Endodermal cell (in vitro differentiated cells): ENCODE results near the gene ENC1. TPM values are rescaled to one million over a fixed set of nuclear protein-coding genes. Genes with fewer than 3 reads are reported as not detected.

Experiments used
- DNase-seq: peaks from one replicate; pipeline ENCODE4 v3.0.0-alpha.2; 2017
- H3K27ac ChIP-seq: 2 replicates; pipeline ENCODE4 v1.5.1; 2013; ENCODE audit warnings: mild to moderate bottlenecking, low read depth, low read length, moderate library complexity
- H3K27me3 ChIP-seq: 2 replicates; pipeline ENCODE4 v1.6.1; 2013; ENCODE audit warnings: mild to moderate bottlenecking, low read length, moderate library complexity; ENCODE audit not compliant: insufficient read depth, control insufficient read depth, poor library complexity, severe bottlenecking
- H3K36me3 ChIP-seq: 2 replicates; pipeline ENCODE4 v1.7.0; 2013; ENCODE audit warnings: mild to moderate bottlenecking, low read length, moderate library complexity; ENCODE audit not compliant: control insufficient read depth, insufficient read depth
- H3K4me1 ChIP-seq: one replicate; pipeline ENCODE4 v1.7.0; 2013; ENCODE audit warnings: low read length; ENCODE audit not compliant: control insufficient read depth, insufficient read depth
- H3K4me3 ChIP-seq: 2 replicates; pipeline ENCODE4 v1.5.1; 2013; ENCODE audit warnings: mild to moderate bottlenecking, low read length, moderate library complexity
- H3K9ac ChIP-seq: 2 replicates; pipeline ENCODE4 v1.6.1; 2013; ENCODE audit warnings: mild to moderate bottlenecking, low read length, moderate library complexity; ENCODE audit not compliant: poor library complexity, severe bottlenecking; ENCODE audit errors: extremely low read depth
- H3K9me3 ChIP-seq: 2 replicates; pipeline ENCODE4 v1.6.1; 2013; ENCODE audit warnings: mild to moderate bottlenecking, low read length, moderate library complexity; ENCODE audit not compliant: control insufficient read depth
- H3K27ac Mint-ChIP-seq: 2 replicates; pipeline ENCODE4 v1.8.0; 2020; ENCODE audit warnings: mixed read lengths
- H3K27me3 Mint-ChIP-seq: 2 replicates; pipeline ENCODE4 v1.8.0; 2021; ENCODE audit warnings: mild to moderate bottlenecking, mixed read lengths; ENCODE audit not compliant: insufficient read depth
- H3K36me3 Mint-ChIP-seq: 2 replicates; pipeline ENCODE4 v1.8.0; 2020; ENCODE audit warnings: low read depth, mixed read lengths
- H3K4me1 Mint-ChIP-seq: 2 replicates; pipeline ENCODE4 v1.8.0; 2020; ENCODE audit warnings: mixed read lengths
- H3K4me3 Mint-ChIP-seq: 2 replicates; pipeline ENCODE4 v1.8.0; 2020; ENCODE audit warnings: mild to moderate bottlenecking, moderate library complexity, mixed read lengths
- H3K9me3 Mint-ChIP-seq: 2 replicates; pipeline ENCODE4 v1.8.0; 2020; ENCODE audit warnings: mild to moderate bottlenecking, mixed read lengths
- WGBS, 2 experiments: methylation state at CpG; one replicate each; pipeline versions ENCODE4 v1.1.5 to v1.1.7; 2013; ENCODE audit warnings: missing lambda C conversion rate in 2 of 2, mixed read lengths in 1 of 2; ENCODE audit not compliant: insufficient coverage in 1 of 2, insufficient read length in 1 of 2; 5-methylcytosine and 5-hydroxymethylcytosine counted together
- total RNA-seq, 2 donors: library from RNA; stranded (reverse); fragmentation: NEBNext Ultra II Directional in 1 of 2; extraction: Animal tissue kit (Norgen Biotek cat#: 25700) in 1 of 2; gene quantifications; 2 replicates in 1 of 2; 3 replicates in 1 of 2; pipeline ENCODE4 v1.2.1, GENCODE V29; 2021
- TF ChIP-seq, protein P1 (sequence below): fragments of 200-600 bp; sonication (generic); conservative IDR thresholded peaks from 2 replicates; pipeline ENCODE4 v1.5.0; 2021; ENCODE audit warnings: antibody characterized with exemption, mild to moderate bottlenecking

Gene ENC1
- total RNA-seq, 2 donors from 2014 or later, result 64.2 to 70.8 TPM

DNA sequence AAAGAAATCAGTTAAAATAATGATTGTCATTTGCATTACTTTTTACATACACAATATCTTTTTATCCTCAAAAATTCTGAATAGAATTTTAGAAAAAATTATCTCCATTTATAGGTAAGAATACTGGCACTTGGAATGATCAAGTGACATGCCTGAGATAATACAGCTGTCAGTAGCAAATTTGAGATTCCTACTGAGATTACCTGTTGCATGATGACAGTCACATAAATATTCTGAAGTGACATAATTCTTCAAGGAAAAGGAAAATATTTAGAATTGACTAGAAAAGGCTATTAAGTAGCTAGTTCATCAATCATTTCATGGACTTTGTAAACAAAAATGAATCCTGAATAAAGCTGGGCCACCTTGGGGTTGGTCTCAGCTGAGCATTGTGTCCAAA is 15.2 kb upstream of the ENC1 start:
- no peaks in the 10 kb centered on the region for H3K36me3 ChIP-seq
- Mint-ChIP-seq H3K27me3 (no peaks in the 10 kb centered on the region), H3K36me3 (no peaks in the 10 kb centered on the region), H3K27ac (no peak overlapping the region), H3K4me1 (peaks cover 4% of the 10 kb centered on the region), H3K9me3 (peaks cover 6% of the 10 kb centered on the region), H3K4me3 (no peak overlapping the region)
- no peaks in the 10 kb centered on the region for H3K4me1 ChIP-seq
- H3K9ac ChIP-seq, result no peak overlapping the region
- TF ChIP-seq, protein P1, sequence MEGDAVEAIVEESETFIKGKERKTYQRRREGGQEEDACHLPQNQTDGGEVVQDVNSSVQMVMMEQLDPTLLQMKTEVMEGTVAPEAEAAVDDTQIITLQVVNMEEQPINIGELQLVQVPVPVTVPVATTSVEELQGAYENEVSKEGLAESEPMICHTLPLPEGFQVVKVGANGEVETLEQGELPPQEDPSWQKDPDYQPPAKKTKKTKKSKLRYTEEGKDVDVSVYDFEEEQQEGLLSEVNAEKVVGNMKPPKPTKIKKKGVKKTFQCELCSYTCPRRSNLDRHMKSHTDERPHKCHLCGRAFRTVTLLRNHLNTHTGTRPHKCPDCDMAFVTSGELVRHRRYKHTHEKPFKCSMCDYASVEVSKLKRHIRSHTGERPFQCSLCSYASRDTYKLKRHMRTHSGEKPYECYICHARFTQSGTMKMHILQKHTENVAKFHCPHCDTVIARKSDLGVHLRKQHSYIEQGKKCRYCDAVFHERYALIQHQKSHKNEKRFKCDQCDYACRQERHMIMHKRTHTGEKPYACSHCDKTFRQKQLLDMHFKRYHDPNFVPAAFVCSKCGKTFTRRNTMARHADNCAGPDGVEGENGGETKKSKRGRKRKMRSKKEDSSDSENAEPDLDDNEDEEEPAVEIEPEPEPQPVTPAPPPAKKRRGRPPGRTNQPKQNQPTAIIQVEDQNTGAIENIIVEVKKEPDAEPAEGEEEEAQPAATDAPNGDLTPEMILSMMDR, result no peak
- DNase-seq, result no peak
- no peak overlapping the region for H3K27ac ChIP-seq
- no peak overlapping the region for H3K4me3 ChIP-seq
- peaks cover 5% of the 10 kb centered on the region for H3K9me3 ChIP-seq
- H3K27me3 ChIP-seq, result no peaks in the 10 kb centered on the region

GRCh38 chr5:74655206-74655605 is 14.7 kb upstream of the ENC1 start:
- no peaks in the 10 kb centered on the region for H3K36me3 Mint-ChIP-seq
- Histone ChIP-seq H3K4me3 (no peak overlapping the region), H3K36me3 (no peaks in the 10 kb centered on the region), H3K4me1 (no peaks in the 10 kb centered on the region), H3K27me3 (no peaks in the 10 kb centered on the region), H3K9me3 (peaks cover 5% of the 10 kb centered on the region), H3K9ac (no peak overlapping the region), H3K27ac (no peak overlapping the region)
- peaks cover 4% of the 10 kb centered on the region for H3K4me1 Mint-ChIP-seq
- H3K9me3 Mint-ChIP-seq, result peaks cover 6% of the 10 kb centered on the region
- TF ChIP-seq, protein P1, result no peak
- WGBS, 2 experiments, result 95 to 100% methylated on average over 1 to 6 of the region's 6 CpGs
- DNase-seq, result no peak
- H3K27ac Mint-ChIP-seq, result no peak overlapping the region
- H3K27me3 Mint-ChIP-seq, result no peaks in the 10 kb centered on the region
- no peak overlapping the region for H3K4me3 Mint-ChIP-seq

DNA sequence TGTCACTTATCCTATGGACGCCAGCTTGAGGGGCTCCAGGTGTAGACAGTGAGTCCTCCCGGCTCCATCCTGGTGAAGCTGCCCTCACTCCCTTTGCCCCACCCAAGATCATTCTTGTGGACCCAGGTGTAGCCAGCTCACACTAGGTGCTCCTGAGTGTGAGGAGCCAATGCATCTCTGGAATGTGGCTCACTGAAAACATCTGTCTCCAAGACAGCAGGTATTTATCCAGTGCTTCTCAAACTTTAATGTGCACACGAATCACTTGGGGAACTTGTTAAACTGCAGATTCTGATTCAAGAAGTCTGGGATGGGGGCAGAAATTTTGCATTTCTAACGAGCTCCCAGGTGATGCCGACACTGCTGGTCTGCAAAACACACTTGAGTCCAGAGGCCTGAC is 13.5 kb upstream of the ENC1 start:
- Mint-ChIP-seq H3K27ac (no peak overlapping the region), H3K9me3 (peaks cover 6% of the 10 kb centered on the region), H3K27me3 (no peaks in the 10 kb centered on the region), H3K4me3 (no peak overlapping the region), H3K36me3 (no peaks in the 10 kb centered on the region), H3K4me1 (peaks cover 4% of the 10 kb centered on the region)
- Histone ChIP-seq H3K9ac (no peak overlapping the region), H3K4me3 (no peak overlapping the region), H3K4me1 (no peaks in the 10 kb centered on the region), H3K27me3 (no peaks in the 10 kb centered on the region), H3K27ac (no peak overlapping the region), H3K36me3 (no peaks in the 10 kb centered on the region), H3K9me3 (peaks cover 5% of the 10 kb centered on the region)
- WGBS, 2 experiments, result 55 to 87% methylated on average over 2 to 5 of the region's 5 CpGs
- DNase-seq, result no peak
- TF ChIP-seq, protein P1, result no peak
